ENCODE data around the gene CCDC90B. TPM values are rescaled to one million over a fixed set of nuclear protein-coding genes. Genes with fewer than 3 reads are reported as not detected.

The CCDC90B gene
- total and polyA plus RNA-seq, 2 of the 13 experiments (the other 11 are each of a cell fraction or from before 2014, with no cell fraction given): 17.1 to 46.1 TPM

DNA sequence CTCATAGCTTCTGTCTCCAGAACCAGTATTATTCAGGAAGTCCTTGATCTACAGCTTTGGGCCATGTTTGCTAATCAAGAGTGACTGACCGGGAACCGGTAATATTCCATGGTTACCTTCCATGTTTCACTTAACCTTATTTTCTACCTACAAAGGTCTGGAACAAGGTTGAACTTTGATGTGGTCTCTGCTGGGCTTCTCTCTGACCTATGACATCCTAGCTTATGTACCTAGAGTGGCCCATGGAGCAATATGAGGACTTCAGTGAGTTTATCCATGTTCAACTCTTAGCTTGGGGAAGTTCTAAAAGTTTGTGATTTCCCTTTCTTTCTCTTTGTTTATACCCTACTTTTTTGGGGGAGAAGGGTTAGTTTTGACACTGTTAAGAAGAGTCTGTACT is 33.2 kb downstream of the CCDC90B start (continued):
- TF ChIP-seq BCLAF1 (IDR thresholded peaks at IDR 0.05) (no peak), ZNF547 (CRISPR knock-in tag; IDR thresholded peaks at IDR 0.05) (no peak), PHB2 (IDR thresholded peaks at IDR 0.05; ENCODE audit: partially characterized antibody) (no peak), SPEN (CRISPR knock-in tag; IDR thresholded peaks at IDR 0.05; ENCODE audit: low read depth) (no peak), ARNT2 (CRISPR knock-in tag; IDR thresholded peaks at IDR 0.05; ENCODE audit: low read depth) (no peak), ZMYM4 (CRISPR knock-in tag; IDR thresholded peaks at IDR 0.05) (peak; percentile 87), ZNF747 (CRISPR knock-in tag; IDR thresholded peaks at IDR 0.05; ENCODE audit: borderline replicate concordance) (no peak), DNMT3B (CRISPR knock-in tag; conservative IDR thresholded peaks at IDR 0.05) (no peak), ZBTB44 (CRISPR knock-in tag; IDR thresholded peaks at IDR 0.05) (no peak), MLLT10 (CRISPR knock-in tag; IDR thresholded peaks at IDR 0.05) (no peak), TERF1 (CRISPR knock-in tag; IDR thresholded peaks at IDR 0.05) (no peak), SRSF4 (IDR thresholded peaks at IDR 0.05; ENCODE audit: low read depth, low read length, poor library complexity, severe bottlenecking) (no peak), ZBTB3 (CRISPR knock-in tag; IDR thresholded peaks at IDR 0.05; ENCODE audit: borderline replicate concordance, low read depth) (no peak), ZNF10 (CRISPR knock-in tag; IDR thresholded peaks at IDR 0.05; ENCODE audit: borderline replicate concordance, low read depth) (no peak), ZFP41 (CRISPR knock-in tag; IDR thresholded peaks at IDR 0.05; ENCODE audit: borderline replicate concordance) (no peak), FUBP1 (CRISPR knock-in tag; IDR thresholded peaks at IDR 0.05; ENCODE audit: borderline replicate concordance) (no peak), GFI1 (CRISPR knock-in tag; IDR thresholded peaks at IDR 0.05; ENCODE audit: borderline replicate concordance) (peak; percentile 70; the same call in 1 of the 2 replicates), ZNF431 (CRISPR knock-in tag; IDR thresholded peaks at IDR 0.05; ENCODE audit: borderline replicate concordance, low read depth) (no peak), TMF1 (CRISPR knock-in tag; IDR thresholded peaks at IDR 0.05; ENCODE audit: low read depth) (no peak)
- TF ChIP-seq, protein P1, sequence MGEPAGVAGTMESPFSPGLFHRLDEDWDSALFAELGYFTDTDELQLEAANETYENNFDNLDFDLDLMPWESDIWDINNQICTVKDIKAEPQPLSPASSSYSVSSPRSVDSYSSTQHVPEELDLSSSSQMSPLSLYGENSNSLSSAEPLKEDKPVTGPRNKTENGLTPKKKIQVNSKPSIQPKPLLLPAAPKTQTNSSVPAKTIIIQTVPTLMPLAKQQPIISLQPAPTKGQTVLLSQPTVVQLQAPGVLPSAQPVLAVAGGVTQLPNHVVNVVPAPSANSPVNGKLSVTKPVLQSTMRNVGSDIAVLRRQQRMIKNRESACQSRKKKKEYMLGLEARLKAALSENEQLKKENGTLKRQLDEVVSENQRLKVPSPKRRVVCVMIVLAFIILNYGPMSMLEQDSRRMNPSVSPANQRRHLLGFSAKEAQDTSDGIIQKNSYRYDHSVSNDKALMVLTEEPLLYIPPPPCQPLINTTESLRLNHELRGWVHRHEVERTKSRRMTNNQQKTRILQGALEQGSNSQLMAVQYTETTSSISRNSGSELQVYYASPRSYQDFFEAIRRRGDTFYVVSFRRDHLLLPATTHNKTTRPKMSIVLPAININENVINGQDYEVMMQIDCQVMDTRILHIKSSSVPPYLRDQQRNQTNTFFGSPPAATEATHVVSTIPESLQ (CRISPR knock-in tag; conservative IDR thresholded peaks at IDR 0.05): no peak

Data from HepG2 (cell line).